ENCODE data around the gene KAT6B.
A peak's percentile ranks its signal among the peaks of the same experiment; 100 is the strongest.
"Not testable (repeated sequence)": the region's sequence is repeated elsewhere in the genome, so short reads cannot be mapped to it uniquely, and the experiment has no call there.

KAT6B gene

DNA sequence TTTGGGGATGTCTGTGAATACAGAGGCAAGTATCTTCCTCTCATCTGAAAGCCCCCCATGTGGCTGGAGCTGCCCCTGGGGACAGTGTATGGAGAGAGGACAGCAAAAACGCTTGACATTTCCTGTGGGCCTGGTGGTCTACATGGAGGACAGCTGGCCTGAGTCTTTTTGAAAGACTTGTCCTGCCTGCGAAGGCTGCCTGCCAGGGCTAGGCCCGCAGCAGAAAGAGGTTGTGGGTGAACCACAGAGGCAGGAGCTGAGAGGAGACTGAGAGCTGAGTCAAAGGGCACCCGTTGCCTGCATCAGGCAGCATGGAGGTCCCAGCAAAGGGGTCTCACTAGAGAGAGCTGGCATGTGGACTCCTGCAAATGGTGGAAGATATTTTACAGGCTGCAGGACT is 66.4 kb downstream of the KAT6B start:
- FAIRE-seq = no peak
- no peak for DNase-seq (ENCODE audit: insufficient read length, low spot score)
- TF ChIP-seq POLR2AphosphoS5 (IDR thresholded peaks at IDR 0.05; ENCODE audit: low read depth, low read length) (no peak), POLR2A (IDR thresholded peaks at IDR 0.05; ENCODE audit: low read depth, low read length) (no peak), POU2F2 (IDR thresholded peaks at IDR 0.05; ENCODE audit: low read depth, low read length) (no peak), PAX5 (IDR thresholded peaks at IDR 0.05; ENCODE audit: insufficient read depth, low read length, severe bottlenecking) (no peak), SPI1 (IDR thresholded peaks at IDR 0.05; ENCODE audit: low read depth, low read length) (no peak), TAF1 (IDR thresholded peaks at IDR 0.05; ENCODE audit: low read depth, low read length) (no peak)

DNA sequence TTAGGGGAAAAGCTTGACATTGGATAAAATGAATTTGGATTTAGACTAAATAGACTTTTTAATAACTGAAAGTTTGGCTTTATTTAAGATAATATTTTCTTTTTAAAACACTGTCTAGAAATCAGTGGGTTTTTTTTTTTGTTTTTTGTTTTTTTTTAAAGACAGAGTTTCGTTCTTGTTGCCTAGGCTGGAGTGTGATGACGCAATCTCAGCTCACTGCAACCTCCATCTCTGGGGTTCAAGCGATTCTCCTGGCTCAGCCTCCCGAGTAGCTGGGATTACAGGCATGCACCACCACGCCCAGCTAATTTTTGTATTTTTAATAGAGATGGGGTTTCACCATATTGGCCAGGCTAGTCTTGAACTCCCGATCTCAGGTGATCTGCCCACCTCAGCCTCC is 66.9 kb downstream of the KAT6B start:
- FAIRE-seq = not testable (repeated sequence)

DNA sequence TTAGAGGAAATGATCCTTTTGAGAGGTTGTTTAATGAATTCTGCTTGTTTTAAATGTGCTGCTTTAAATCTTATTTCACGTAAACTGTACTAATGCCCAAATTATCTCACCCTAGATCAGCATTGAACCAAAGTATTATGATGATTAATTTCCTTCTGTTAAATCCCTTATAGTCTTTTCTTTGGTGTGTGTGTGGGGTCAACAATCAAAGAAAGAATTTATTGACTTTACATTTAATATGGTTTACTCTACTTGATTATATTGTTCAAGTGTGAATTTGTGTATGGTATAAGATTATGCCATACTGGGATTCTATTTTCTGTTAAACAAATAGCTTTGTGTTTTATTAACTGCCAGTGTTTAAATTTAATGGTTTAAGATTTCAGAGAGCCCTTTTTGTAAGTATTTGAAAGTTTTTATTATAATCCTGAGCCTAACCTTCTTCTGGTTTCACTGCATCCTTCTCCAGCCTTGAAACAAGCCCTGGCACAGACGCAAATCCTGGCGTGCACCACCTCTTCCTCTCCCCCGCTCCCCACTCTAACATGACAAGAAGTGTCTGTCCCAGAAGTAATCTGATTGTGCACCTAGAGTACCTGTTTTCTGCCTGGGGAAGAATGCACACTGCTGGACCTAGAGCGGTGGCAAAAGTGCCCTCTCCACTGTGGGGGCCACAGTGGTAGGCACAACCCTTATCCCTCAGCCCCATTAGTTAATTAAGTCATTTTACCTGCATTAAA is 70.6 kb downstream of the KAT6B start:
- TF ChIP-seq PAX5 (IDR thresholded peaks at IDR 0.05; ENCODE audit: insufficient read depth, low read length, severe bottlenecking) (no peak), SPI1 (IDR thresholded peaks at IDR 0.05; ENCODE audit: low read depth, low read length) (no peak), POLR2AphosphoS5 (IDR thresholded peaks at IDR 0.05; ENCODE audit: low read depth, low read length) (no peak), POU2F2 (IDR thresholded peaks at IDR 0.05; ENCODE audit: low read depth, low read length) (no peak), TAF1 (IDR thresholded peaks at IDR 0.05; ENCODE audit: low read depth, low read length) (no peak), POLR2A (IDR thresholded peaks at IDR 0.05; ENCODE audit: low read depth, low read length) (no peak)
- FAIRE-seq (no peak), DNase-seq (ENCODE audit: insufficient read length, low spot score) (no peak)

More for the DNA sequence above, 66.9 kb downstream of the KAT6B start:
- not testable (repeated sequence) for DNase-seq (ENCODE audit: insufficient read length, low spot score)

DNA sequence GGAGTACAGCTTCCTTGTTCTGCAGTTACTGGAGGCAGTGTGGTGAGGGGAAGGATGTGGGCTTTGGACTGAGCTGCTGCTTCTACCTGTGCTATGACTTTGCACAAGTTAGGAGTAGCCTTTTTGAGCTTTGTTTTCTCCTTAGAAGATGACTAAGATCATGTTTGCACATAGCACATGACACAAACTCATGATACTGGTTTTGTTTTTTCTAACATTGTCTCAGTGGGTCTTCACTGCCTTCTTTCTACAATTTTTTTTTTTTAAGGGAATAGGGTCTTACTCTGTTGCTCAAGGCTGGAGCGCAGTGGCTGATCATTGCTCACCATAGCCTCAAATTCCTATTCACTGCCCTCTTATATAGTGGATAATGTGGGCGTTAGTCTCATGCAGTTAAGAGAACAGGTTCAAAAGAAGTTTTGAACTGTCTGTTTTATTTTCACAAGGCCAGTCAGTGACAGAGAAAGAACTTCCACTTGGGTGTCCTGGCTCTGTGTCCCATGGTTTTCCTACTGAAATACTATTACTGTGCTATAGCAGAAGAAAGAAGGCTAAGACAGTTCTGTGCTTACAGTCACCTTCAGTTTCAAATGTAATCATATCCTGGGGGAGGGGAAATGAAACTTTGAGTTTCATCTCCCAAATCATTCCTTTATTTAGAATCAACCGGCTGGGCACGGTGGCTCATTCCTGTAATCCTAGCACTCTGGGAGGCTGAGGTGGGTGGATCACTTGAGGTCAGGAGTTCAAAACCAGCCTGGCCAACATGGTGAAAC is 72.0 kb downstream of the KAT6B start:
- TF ChIP-seq PAX5 (IDR thresholded peaks at IDR 0.05; ENCODE audit: insufficient read depth, low read length, severe bottlenecking) (no peak), POLR2AphosphoS5 (IDR thresholded peaks at IDR 0.05; ENCODE audit: low read depth, low read length) (0 out of 2 replicates have a peak, but pooled peaks have one; percentile 52), POU2F2 (IDR thresholded peaks at IDR 0.05; ENCODE audit: low read depth, low read length) (no peak), TAF1 (IDR thresholded peaks at IDR 0.05; ENCODE audit: low read depth, low read length) (0 out of 2 replicates have a peak, but pooled peaks have one; percentile 31), POLR2A (IDR thresholded peaks at IDR 0.05; ENCODE audit: low read depth, low read length) (peak; percentile 69), SPI1 (IDR thresholded peaks at IDR 0.05; ENCODE audit: low read depth, low read length) (peak; percentile 50)
- DNase-seq (ENCODE audit: insufficient read length, low spot score) = no peak
- peak; percentile 54 for FAIRE-seq

DNA sequence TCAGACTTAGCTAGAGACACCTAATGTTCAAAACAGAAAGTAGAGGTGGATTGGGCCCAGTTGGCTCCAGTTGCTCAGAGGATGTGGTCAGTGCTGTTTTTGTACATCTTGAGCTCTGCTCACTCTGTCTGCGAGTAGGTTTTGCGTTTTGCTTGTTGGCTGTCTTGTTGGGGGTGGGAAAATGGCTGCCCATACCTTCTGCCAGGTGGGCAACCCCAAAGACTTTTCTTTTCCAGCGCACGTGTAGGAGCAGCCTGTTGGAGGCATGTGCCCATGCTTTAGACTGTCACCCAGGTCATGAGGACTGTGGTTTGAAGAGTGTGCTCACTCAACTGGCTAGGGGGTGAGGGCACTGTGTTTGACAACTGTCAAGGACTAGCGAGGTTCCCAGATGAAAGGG is 73.9 kb downstream of the KAT6B start:
- no peak for DNase-seq (ENCODE audit: insufficient read length, low spot score)
- FAIRE-seq = peak; percentile 88
- TF ChIP-seq POLR2A (IDR thresholded peaks at IDR 0.05; ENCODE audit: low read depth, low read length) (no peak), SPI1 (IDR thresholded peaks at IDR 0.05; ENCODE audit: low read depth, low read length) (0 out of 2 replicates have a peak, but pooled peaks have one; percentile 12)

DNA sequence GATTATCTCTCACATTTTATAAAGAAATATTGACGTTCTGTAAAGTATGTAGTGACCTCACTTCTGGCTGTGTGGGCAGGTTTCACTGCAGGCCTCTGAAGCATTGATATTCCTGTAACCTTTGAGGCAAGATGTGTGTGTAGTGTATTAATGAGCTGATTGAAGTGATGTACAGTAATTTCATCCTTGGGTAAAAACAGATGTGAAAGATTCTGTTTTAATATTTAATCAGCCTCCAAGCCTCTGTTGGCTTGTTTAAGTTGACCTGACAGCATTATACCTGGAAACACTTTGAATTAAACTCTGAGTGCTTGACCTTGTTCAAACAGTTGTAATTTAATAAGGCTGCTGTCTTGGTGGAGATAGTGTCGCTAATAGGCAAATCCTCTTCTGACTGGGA is 74.9 kb downstream of the KAT6B start:
- DNase-seq (ENCODE audit: insufficient read length, low spot score) (no peak), FAIRE-seq (no peak)
- no peak for TF ChIP-seq POLR2AphosphoS5 (IDR thresholded peaks at IDR 0.05; ENCODE audit: low read depth, low read length)
- TF ChIP-seq POLR2A (IDR thresholded peaks at IDR 0.05; ENCODE audit: low read depth, low read length) = no peak
- no peak for TF ChIP-seq POU2F2 (IDR thresholded peaks at IDR 0.05; ENCODE audit: low read depth, low read length)
- TF ChIP-seq SPI1 (IDR thresholded peaks at IDR 0.05; ENCODE audit: low read depth, low read length) = no peak
- TF ChIP-seq TAF1 (IDR thresholded peaks at IDR 0.05; ENCODE audit: low read depth, low read length) = no peak
- no peak for TF ChIP-seq PAX5 (IDR thresholded peaks at IDR 0.05; ENCODE audit: insufficient read depth, low read length, severe bottlenecking)

DNA sequence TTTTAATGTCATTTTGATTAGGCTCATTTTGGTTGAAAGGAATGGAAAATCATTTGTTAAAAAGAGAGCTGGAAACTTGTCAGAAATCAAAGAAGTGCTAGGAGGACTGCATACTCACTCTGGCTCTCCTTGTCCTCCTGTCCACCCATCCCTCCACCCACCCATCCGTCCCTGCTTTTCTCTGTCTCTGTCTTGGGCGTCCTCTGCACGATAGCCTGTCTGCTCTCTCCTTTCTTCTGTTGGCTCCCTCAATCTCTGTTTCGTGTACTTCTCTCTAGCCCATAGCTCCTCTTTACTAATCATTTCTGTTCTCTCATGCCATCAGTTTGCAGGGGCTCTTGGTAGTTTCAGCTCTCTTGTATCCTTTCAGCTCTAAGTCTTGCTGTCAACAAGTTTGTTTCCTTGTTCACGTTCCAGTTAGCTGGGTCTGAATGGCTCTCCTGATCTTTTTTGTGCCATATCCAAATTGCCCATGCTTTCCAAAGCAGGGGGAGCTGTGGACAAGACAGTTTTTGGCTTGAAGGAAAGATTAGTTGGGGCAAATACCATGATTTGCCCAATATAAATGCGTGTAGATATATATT is 75.6 kb downstream of the KAT6B start:
- TF ChIP-seq TAF1 (IDR thresholded peaks at IDR 0.05; ENCODE audit: low read depth, low read length) (no peak), POLR2AphosphoS5 (IDR thresholded peaks at IDR 0.05; ENCODE audit: low read depth, low read length) (no peak), PAX5 (IDR thresholded peaks at IDR 0.05; ENCODE audit: insufficient read depth, low read length, severe bottlenecking) (no peak), POLR2A (IDR thresholded peaks at IDR 0.05; ENCODE audit: low read depth, low read length) (no peak), POU2F2 (IDR thresholded peaks at IDR 0.05; ENCODE audit: low read depth, low read length) (no peak), SPI1 (IDR thresholded peaks at IDR 0.05; ENCODE audit: low read depth, low read length) (no peak)
- no peak for FAIRE-seq
- DNase-seq (ENCODE audit: insufficient read length, low spot score) = no peak

DNA sequence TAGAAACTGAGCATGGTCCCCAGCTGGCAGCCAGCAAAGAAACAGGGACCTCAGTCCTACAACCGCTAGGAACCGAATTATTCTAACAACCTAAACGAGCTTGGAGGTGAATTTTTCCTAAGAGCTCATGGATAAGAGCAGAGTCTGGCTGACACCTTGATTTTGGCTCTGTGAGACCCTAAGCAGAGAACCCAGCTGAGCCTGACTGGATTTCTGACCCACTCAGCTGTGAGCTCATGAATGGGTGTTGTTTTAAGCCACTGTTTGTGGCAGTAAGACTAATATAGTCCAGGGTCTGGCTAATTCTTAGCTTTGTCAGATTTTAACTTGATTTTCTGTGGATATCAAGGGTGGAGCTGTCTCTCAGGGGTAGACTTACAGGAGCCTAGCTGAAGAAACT is 77.1 kb downstream of the KAT6B start:
- no peak for DNase-seq (ENCODE audit: insufficient read length, low spot score)
- FAIRE-seq = no peak
- TF ChIP-seq POU2F2 (IDR thresholded peaks at IDR 0.05; ENCODE audit: low read depth, low read length) (no peak), PAX5 (IDR thresholded peaks at IDR 0.05; ENCODE audit: insufficient read depth, low read length, severe bottlenecking) (no peak), POLR2AphosphoS5 (IDR thresholded peaks at IDR 0.05; ENCODE audit: low read depth, low read length) (no peak), TAF1 (IDR thresholded peaks at IDR 0.05; ENCODE audit: low read depth, low read length) (no peak), SPI1 (IDR thresholded peaks at IDR 0.05; ENCODE audit: low read depth, low read length) (no peak), POLR2A (IDR thresholded peaks at IDR 0.05; ENCODE audit: low read depth, low read length) (no peak)

DNA sequence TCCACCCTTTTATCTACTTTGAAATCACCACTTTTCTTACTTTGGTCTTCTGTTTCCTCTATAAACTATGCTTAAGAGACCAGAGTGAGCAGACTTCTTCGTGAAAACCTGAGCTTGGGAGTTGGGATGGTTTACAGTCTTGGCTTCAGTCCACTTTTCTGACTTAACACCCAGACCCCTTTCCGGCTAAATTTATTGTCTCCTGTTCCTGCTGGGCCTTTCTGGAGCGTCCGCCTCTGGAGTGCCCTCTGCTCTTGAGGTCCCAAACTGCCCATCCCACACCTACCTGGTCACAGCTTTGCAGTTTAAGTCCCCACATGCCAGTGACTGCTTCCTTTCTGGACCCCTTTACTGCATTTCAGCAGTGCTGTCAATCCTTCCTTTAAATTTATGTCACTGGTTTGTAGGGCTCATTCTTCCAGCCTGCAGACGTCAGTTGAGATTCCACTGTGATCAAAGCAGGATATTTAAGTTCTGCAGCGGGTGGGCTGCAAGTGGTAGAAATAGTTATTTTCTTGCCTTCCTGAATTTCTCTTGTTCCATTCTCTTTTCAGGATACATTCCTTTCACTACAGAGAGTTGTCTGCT is 80.3 kb downstream of the KAT6B start:
- no peak for TF ChIP-seq POLR2AphosphoS5 (IDR thresholded peaks at IDR 0.05; ENCODE audit: low read depth, low read length)
- no peak for TF ChIP-seq SPI1 (IDR thresholded peaks at IDR 0.05; ENCODE audit: low read depth, low read length)
- no peak for TF ChIP-seq PAX5 (IDR thresholded peaks at IDR 0.05; ENCODE audit: insufficient read depth, low read length, severe bottlenecking)
- no peak for TF ChIP-seq TAF1 (IDR thresholded peaks at IDR 0.05; ENCODE audit: low read depth, low read length)
- no peak for TF ChIP-seq POU2F2 (IDR thresholded peaks at IDR 0.05; ENCODE audit: low read depth, low read length)
- no peak for TF ChIP-seq POLR2A (IDR thresholded peaks at IDR 0.05; ENCODE audit: low read depth, low read length)
- DNase-seq (ENCODE audit: insufficient read length, low spot score) = no peak
- no peak for FAIRE-seq

Measured in GM12891 (cell line).